HEK293 (cell line): ENCODE measurements around the gene TM2D3.

ENCODE experiments used
- TF ChIP-seq, protein P1 (sequence below): fragments of 450-650 bp; formaldehyde crosslinking; IDR thresholded peaks from 2 replicates; pipeline ENCODE4 v1.5.1; 2016; ENCODE audit warnings: missing biosample characterization, missing genetic modification characterization
- TF ChIP-seq, protein P2 (sequence below): fragments of 450-650 bp; formaldehyde crosslinking; optimal IDR thresholded peaks from 2 replicates; pipeline ENCODE3; 2016; ENCODE audit warnings: missing biosample characterization, mild to moderate bottlenecking, missing genetic modification characterization

DNA sequence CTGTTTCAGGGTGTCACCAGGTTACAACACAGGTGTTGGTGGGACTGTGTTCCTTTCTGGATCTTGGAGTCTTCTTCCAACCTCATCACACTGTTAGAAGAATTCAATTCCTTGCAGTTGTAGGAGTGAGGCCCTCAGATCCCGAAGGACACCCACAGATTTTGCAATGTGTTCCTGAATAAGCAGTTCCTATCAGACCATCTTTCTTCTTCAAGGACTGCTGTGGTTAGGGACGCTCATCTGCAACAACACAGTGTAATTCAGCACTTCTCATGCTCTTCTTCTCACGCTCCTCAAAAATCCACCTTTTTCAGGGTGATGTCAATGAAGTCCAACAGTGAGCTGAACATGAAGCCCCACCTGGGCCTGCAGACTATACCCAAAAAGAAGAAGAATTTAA lies 18.8 kb downstream of the TM2D3 start:
- TF ChIP-seq, protein P1, sequence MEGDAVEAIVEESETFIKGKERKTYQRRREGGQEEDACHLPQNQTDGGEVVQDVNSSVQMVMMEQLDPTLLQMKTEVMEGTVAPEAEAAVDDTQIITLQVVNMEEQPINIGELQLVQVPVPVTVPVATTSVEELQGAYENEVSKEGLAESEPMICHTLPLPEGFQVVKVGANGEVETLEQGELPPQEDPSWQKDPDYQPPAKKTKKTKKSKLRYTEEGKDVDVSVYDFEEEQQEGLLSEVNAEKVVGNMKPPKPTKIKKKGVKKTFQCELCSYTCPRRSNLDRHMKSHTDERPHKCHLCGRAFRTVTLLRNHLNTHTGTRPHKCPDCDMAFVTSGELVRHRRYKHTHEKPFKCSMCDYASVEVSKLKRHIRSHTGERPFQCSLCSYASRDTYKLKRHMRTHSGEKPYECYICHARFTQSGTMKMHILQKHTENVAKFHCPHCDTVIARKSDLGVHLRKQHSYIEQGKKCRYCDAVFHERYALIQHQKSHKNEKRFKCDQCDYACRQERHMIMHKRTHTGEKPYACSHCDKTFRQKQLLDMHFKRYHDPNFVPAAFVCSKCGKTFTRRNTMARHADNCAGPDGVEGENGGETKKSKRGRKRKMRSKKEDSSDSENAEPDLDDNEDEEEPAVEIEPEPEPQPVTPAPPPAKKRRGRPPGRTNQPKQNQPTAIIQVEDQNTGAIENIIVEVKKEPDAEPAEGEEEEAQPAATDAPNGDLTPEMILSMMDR = no peak
- TF ChIP-seq, protein P2, sequence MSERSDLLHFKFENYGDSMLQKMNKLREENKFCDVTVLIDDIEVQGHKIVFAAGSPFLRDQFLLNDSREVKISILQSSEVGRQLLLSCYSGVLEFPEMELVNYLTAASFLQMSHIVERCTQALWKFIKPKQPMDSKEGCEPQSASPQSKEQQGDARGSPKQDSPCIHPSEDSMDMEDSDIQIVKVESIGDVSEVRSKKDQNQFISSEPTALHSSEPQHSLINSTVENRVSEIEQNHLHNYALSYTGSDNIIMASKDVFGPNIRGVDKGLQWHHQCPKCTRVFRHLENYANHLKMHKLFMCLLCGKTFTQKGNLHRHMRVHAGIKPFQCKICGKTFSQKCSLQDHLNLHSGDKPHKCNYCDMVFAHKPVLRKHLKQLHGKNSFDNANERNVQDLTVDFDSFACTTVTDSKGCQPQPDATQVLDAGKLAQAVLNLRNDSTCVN = no peak
